T-helper 22 cell (primary cell): ENCODE measurements around the gene DHTKD1.
"Not testable (repeated sequence)": the region's sequence is repeated elsewhere in the genome, so short reads cannot be mapped to it uniquely, and the experiment has no call there.

ENCODE experiments used
- DNase-seq: peaks from one replicate; pipeline ENCODE4 v3.0.0-alpha.2; 2020; ENCODE audit warnings: low read depth

Gene DHTKD1

GRCh38 chr10:12154516-12154915, 85.8 kb downstream of the DHTKD1 start:
- no peak for DNase-seq

GRCh38 chr10:12156367-12157123, 87.8 kb downstream of the DHTKD1 start:
- no peak for DNase-seq

DNA sequence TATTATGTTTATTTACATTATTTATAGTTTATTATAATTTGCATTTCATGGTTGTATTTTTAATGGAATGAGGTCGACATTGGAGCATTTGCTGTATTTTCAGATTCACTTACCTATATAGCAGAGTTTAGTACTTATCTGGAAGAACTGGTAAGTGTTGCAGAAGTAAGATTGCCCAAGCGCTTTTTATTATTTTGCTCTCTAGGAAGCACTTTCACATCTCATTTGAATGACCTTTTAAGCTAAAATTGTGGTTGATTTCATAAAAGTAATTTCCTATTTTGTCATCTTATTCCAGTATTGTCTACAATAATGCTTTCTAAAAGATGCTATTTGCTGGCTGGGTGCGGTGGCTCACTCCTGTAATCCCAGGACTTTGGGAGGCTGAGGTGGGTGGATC, 89.4 kb downstream of the DHTKD1 start:
- no peak for DNase-seq

- no peak for DNase-seq
These were observed 91.9 kb downstream of the DHTKD1 start for GRCh38 chr10:12160664-12161063.

DNA sequence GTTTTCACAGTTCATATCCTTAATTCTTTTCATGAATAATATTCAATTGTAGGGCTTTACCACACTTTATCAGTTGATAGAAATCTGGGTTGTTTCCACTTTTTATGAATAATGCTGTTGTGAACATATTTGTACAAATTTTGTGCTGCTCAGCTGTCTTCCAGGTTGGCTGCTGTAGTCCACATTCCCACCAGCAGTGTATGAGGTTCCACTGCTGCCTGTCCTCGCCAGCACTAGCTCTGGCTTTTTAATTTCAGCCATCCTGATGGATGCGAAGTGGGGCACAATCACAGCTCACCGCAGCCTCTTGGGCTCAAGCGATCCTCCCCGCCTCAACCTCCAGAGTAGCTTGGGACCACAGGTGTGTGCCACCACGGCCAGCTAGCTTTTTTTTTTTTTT, 94.2 kb downstream of the DHTKD1 start:
- no peak for DNase-seq

GRCh38 chr10:12164085-12164484, 95.3 kb downstream of the DHTKD1 start:
- DNase-seq: no peak

GRCh38 chr10:12165036-12165435, 96.3 kb downstream of the DHTKD1 start:
- no peak for DNase-seq

GRCh38 chr10:12165999-12166775, 97.4 kb downstream of the DHTKD1 start:
- DNase-seq: no peak

DNA sequence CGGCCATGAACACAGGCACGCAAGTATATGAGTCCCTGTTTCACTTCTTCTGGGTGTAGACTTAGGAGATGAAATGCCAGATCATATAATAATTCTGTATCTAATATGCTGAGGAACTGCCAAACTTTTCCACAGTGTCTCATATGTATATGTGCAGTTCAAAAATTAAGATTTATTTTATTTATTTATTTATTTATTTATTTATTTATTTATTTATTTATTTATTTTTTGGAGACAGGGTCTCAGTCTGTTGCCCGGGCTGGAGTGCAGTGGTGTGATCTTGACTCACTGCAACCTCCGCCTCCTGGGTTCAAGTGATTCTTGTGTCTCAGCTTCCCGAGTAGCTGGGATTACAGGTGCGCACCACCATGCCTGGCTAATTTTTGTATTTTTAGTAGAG, 102.8 kb downstream of the DHTKD1 start:
- DNase-seq: not testable (repeated sequence)
